IMR-90 (cell line): ENCODE results near the gene FREM3. TPM values are rescaled to one million over a fixed set of nuclear protein-coding genes. Genes with fewer than 3 reads are reported as not detected.

Source experiments
- ATAC-seq: fragments of 200-7000 bp; cut with Tn5 transposase; 2 replicates; pipeline ENCODE4 v1.9.1; 2020; ENCODE audit warnings: low read depth, mild to moderate bottlenecking, moderate library complexity
- BruUV-seq: library from RNA; stranded (reverse); fragments of 400-500 nt; replicated peaks from 2 replicates; lab custom pipeline; 2021; lab: Mats Ljungman, UMichigan
- CTCF ChIA-PET: fragments of 300-600 bp; formaldehyde crosslinking; extraction: SDS; loops from one replicate; lab custom pipeline; 2021; ENCODE audit warnings: antibody characterized with exemption; lab: Yijun Ruan, JAX
- POLR2A ChIA-PET: fragments of 300-600 bp; sonication (Branson Sonifier 250); formaldehyde crosslinking; loops from one replicate; lab custom pipeline; 2022; ENCODE audit warnings: antibody characterized with exemption; ENCODE audit not compliant: unreplicated experiment; lab: Charles Lee
- DNase-seq: peaks from one replicate; pipeline ENCODE4 v3.0.0; 2013
- H2AFZ ChIP-seq: replicated peaks from 2 replicates; pipeline ENCODE3; 2013; ENCODE audit warnings: low read length, mild to moderate bottlenecking; ENCODE audit not compliant: poor library complexity
- H2AK5ac ChIP-seq: 2 replicates; pipeline ENCODE4 v1.6.1; 2013; ENCODE audit warnings: low read depth, low read length, inconsistent platforms
- H2AK9ac ChIP-seq: replicated peaks from 2 replicates; pipeline ENCODE3; 2013; ENCODE audit warnings: mild to moderate bottlenecking, low read depth, low read length, moderate library complexity; ENCODE audit not compliant: poor library complexity
- H2BK120ac ChIP-seq: 2 replicates; pipeline ENCODE4 v1.6.1; 2013; ENCODE audit warnings: low read depth, low read length, inconsistent platforms
- H2BK15ac ChIP-seq: 3 replicates; pipeline ENCODE4 v1.6.1; 2013; ENCODE audit warnings: low read depth, low read length, inconsistent platforms
- H2BK20ac ChIP-seq: 2 replicates; pipeline ENCODE4 v1.6.1; 2013; ENCODE audit warnings: low read depth, mild to moderate bottlenecking, inconsistent platforms, low read length, moderate library complexity
- H2BK5ac ChIP-seq: 2 replicates; pipeline ENCODE4 v1.6.1; 2013; ENCODE audit warnings: mild to moderate bottlenecking, low read depth, low read length, inconsistent platforms; ENCODE audit not compliant: poor library complexity, severe bottlenecking
- H3K14ac ChIP-seq: replicated peaks from 2 replicates; pipeline ENCODE4 v1.6.1; 2013; ENCODE audit warnings: low read depth, low read length, inconsistent platforms
- H3K18ac ChIP-seq: 2 replicates; pipeline ENCODE4 v1.6.1; 2013; ENCODE audit warnings: low read depth, low read length, control low read depth
- H3K23ac ChIP-seq: 2 replicates; pipeline ENCODE4 v1.6.1; 2013; ENCODE audit warnings: low read depth, low read length, inconsistent platforms
- H3K27ac ChIP-seq: 2 replicates; pipeline ENCODE4 v1.5.1; 2013; ENCODE audit warnings: mild to moderate bottlenecking, control low read depth, low read length; ENCODE audit not compliant: insufficient read depth
- H3K27me3 ChIP-seq: 2 replicates; pipeline ENCODE4 v1.6.1; 2013; ENCODE audit warnings: low read length; ENCODE audit not compliant: control insufficient read depth, insufficient read depth
- H3K36me3 ChIP-seq: 2 replicates; pipeline ENCODE4 v1.6.1; 2013; ENCODE audit warnings: low read length, mixed read lengths; ENCODE audit not compliant: control insufficient read depth, insufficient read depth
- H3K4ac ChIP-seq: 2 replicates; pipeline ENCODE4 v1.6.1; 2013; ENCODE audit warnings: low read depth, low read length, inconsistent platforms
- H3K4me1 ChIP-seq: 2 replicates; pipeline ENCODE4 v1.6.1; 2013; ENCODE audit warnings: low read length, mixed read lengths; ENCODE audit not compliant: control insufficient read depth, insufficient read depth
- H3K4me2 ChIP-seq: 2 replicates; pipeline ENCODE4 v1.6.1; 2013; ENCODE audit warnings: low read depth, mild to moderate bottlenecking, control low read depth, low read length, moderate library complexity
- H3K4me3 ChIP-seq: 2 replicates; pipeline ENCODE4 v1.5.1; 2013; ENCODE audit warnings: low read depth, mild to moderate bottlenecking, control low read depth, low read length, moderate library complexity; ENCODE audit not compliant: insufficient read depth
- H3K56ac ChIP-seq: 2 replicates; pipeline ENCODE4 v1.6.1; 2013; ENCODE audit warnings: low read length, inconsistent platforms; ENCODE audit not compliant: insufficient read depth; ENCODE audit errors: extremely low read depth
- H3K79me1 ChIP-seq, 2 experiments: 2 replicates each; pipeline ENCODE4 v1.6.1; 2013; ENCODE audit warnings: low read length in 2 of 2, inconsistent platforms in 1 of 2, low read depth in 1 of 2
- H3K9ac ChIP-seq: 2 replicates; pipeline ENCODE4 v1.6.1; 2013; ENCODE audit warnings: low read depth, low read length, control low read depth
- H3K9me1 ChIP-seq: 2 replicates; pipeline ENCODE4 v1.6.1; 2013; ENCODE audit warnings: low read length, inconsistent platforms; ENCODE audit not compliant: insufficient read depth
- H3K9me3 ChIP-seq: 2 replicates; pipeline ENCODE4 v1.6.1; 2013; ENCODE audit warnings: low read length; ENCODE audit not compliant: control insufficient read depth, insufficient read depth
- H4K20me1 ChIP-seq: 2 replicates; pipeline ENCODE4 v1.6.1; 2013; ENCODE audit warnings: low read length, inconsistent platforms; ENCODE audit not compliant: insufficient read depth
- H4K5ac ChIP-seq: 2 replicates; pipeline ENCODE4 v1.6.1; 2013; ENCODE audit warnings: mild to moderate bottlenecking, low read depth, low read length, control low read depth
- H4K8ac ChIP-seq, 2 experiments: 2 replicates each; pipeline ENCODE4 v1.6.1; 2013; ENCODE audit warnings: low read depth in 2 of 2, low read length in 2 of 2, control low read depth in 1 of 2, inconsistent platforms in 1 of 2
- H4K91ac ChIP-seq: 2 replicates; pipeline ENCODE4 v1.6.1; 2013; ENCODE audit warnings: low read depth, low read length, inconsistent platforms; ENCODE audit not compliant: insufficient read depth
- CHD1 ChIP-seq: IDR thresholded peaks from 2 replicates; pipeline ENCODE4 v1.6.1; 2012; ENCODE audit warnings: low read depth, low read length, improper control_type of control experiment
- MAZ ChIP-seq: IDR thresholded peaks from 2 replicates; pipeline ENCODE4 v1.6.1; 2012; ENCODE audit warnings: low read depth, mild to moderate bottlenecking, low read length, improper control_type of control experiment, moderate library complexity, borderline replicate concordance
- RCOR1 ChIP-seq: IDR thresholded peaks from 2 replicates; pipeline ENCODE4 v1.6.1; 2012; ENCODE audit warnings: mild to moderate bottlenecking, low read length, improper control_type of control experiment; ENCODE audit not compliant: insufficient replicate concordance
- SMC3 ChIP-seq: fragments of 150-350 bp; IDR thresholded peaks from 2 replicates; pipeline ENCODE4 v1.6.1; 2016; ENCODE audit warnings: low read depth, mild to moderate bottlenecking, antibody characterized with exemption, low read length, moderate library complexity
- USF2 ChIP-seq: fragments of 150-350 bp; IDR thresholded peaks from 2 replicates; pipeline ENCODE4 v1.6.1; 2017; ENCODE audit warnings: mild to moderate bottlenecking, antibody characterized with exemption, low read length, low read depth
- WGBS, 2 experiments: methylation state at CpG; one replicate each; pipeline versions ENCODE4 v1.1.5 to v1.1.7; 2013; ENCODE audit warnings: missing lambda C conversion rate in 2 of 2; ENCODE audit not compliant: insufficient read length in 1 of 2; ENCODE audit errors: extremely low coverage in 2 of 2; 5-methylcytosine and 5-hydroxymethylcytosine counted together
- dilution Hi-C: fragments of 300-500 bp; cut with HindIII; formaldehyde crosslinking; loops from one replicate; pipeline ENCODE4 v1.14.3; 2018; ENCODE audit warnings: low sequenced_read_pairs; ENCODE audit not compliant: unreplicated experiment
- in situ Hi-C: fragments of 300-500 bp; cut with MboI; formaldehyde crosslinking; loops from 3 replicates; pipeline ENCODE4 v1.14.3; 2019; ENCODE audit warnings: low sequenced_read_pairs, inconsistent platforms, mixed read lengths
- intact Hi-C: fragments of 100-400 bp; cut with micrococcal nuclease; formaldehyde crosslinking; loops from 2 replicates; pipeline ENCODE4 v1.10.0; 2022
- polyA plus RNA-seq, 3 experiments: library from polyadenylated mRNA; depleted of rRNA; stranded (reverse); fragments of >200 nt; gene quantifications; 2 replicates each; pipeline ENCODE4 v1.2.3, GENCODE V29; 2012; ENCODE audit warnings: low replicate concordance in 1 of 3
- total RNA-seq: library from RNA; depleted of rRNA; stranded (reverse); fragments of >200 nt; gene quantifications from 2 replicates; pipeline ENCODE4 v1.2.3, GENCODE V29; 2012

FREM3 gene
- total and polyA plus RNA-seq, 2 of the 4 experiments (the other 2 are of a cell fraction) = not detected

DNA sequence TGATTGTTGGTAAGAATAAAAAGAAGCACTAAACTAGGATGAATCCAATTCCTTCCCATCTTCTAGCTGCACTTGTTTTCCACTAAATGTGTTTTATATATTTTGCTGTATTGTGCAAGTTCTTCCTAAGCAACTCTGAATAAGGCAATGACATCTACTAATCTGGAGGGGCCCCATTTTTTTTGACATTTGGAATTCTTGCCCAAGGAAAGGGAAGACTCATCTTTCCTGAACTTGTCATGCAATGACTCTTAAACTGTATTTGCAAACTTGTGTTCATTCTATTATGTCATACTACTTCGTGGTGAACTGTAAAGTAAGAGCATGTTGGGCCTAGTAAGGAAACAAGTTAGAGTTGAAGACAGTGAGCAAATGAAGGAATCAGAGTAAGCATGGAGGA, 45.9 kb downstream of the FREM3 start:
- in situ Hi-C loops (no loop called here), intact Hi-C loops (no loop called here), dilution Hi-C loops (no loop called here)
- no peak overlapping the region for H3K27ac ChIP-seq
- ChIA-PET POLR2A (no interaction called here), CTCF (no interaction called here)
- no peaks in the 10 kb centered on the region for H3K9me1 ChIP-seq
- no peak overlapping the region for H2AFZ ChIP-seq
- no CpG with 5 or more reads among the region's 1 CpG for WGBS, 2 experiments
- TF ChIP-seq CHD1 (no peak), MAZ (no peak), USF2 (no peak), SMC3 (no peak), RCOR1 (no peak)
- H3K9me3 ChIP-seq = no peaks in the 10 kb centered on the region
- H3K27me3 ChIP-seq = no peaks in the 10 kb centered on the region
- ATAC-seq (no peak), DNase-seq (no peak)
- H2BK120ac ChIP-seq = no peak overlapping the region
- no peak overlapping the region for H4K91ac ChIP-seq
- no peak overlapping the region for H3K18ac ChIP-seq
- no peak overlapping the region for H4K8ac ChIP-seq
- no peak overlapping the region for H2BK15ac ChIP-seq
- H3K56ac ChIP-seq = no peak overlapping the region
- BruUV-seq = no TSS peak
- no peaks in the 10 kb centered on the region for H3K79me1 ChIP-seq
- no peaks in the 10 kb centered on the region for H3K4me1 ChIP-seq
- H2AK5ac ChIP-seq = no peak overlapping the region
- H3K9ac ChIP-seq = no peak overlapping the region
- H3K4me3 ChIP-seq = no peak overlapping the region
- no peak overlapping the region for H3K4ac ChIP-seq
- H2BK5ac ChIP-seq = no peak overlapping the region
- H2BK20ac ChIP-seq = no peak overlapping the region
- no peaks in the 10 kb centered on the region for H3K36me3 ChIP-seq
- no peak overlapping the region for H2AK9ac ChIP-seq
- H3K23ac ChIP-seq = no peak overlapping the region
- H4K20me1 ChIP-seq = no peaks in the 10 kb centered on the region
- H3K4me2 ChIP-seq = no peak overlapping the region
- no peak overlapping the region for H3K14ac ChIP-seq
- no peak overlapping the region for H4K5ac ChIP-seq
